ENCODE measurements around the gene EPB41L1.
A peak's percentile ranks its signal among the peaks of the same experiment; 100 is the strongest.

EPB41L1 gene

DNA sequence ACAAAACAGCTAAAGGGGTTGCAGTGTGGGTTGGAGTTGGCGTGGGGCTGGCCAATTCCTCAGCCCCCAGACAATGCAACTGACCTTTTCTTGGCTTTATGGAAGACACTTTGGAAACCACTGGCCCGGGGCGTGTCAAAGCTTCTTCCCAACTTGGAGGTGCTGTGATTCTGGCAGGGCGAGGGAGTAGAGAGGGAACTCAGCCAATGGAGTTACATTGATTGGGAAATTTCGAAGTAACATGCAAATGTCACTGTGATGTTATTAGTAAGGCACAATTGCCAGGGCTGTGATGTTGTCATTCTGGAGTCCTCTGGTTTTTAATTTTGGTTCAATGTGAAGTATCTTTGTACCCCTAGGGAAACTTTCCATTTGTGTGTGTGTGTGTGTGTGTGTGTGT lies 41.5 kb upstream of the EPB41L1 start:
- no peaks in the 10 kb centered on the region for H3K9me3 ChIP-seq (ENCODE audit: insufficient read depth, low read length)
- no peaks in the 10 kb centered on the region for H3K79me2 ChIP-seq (ENCODE audit: low read length)
- no peaks in the 10 kb centered on the region for H3K27me3 ChIP-seq (ENCODE audit: low read depth, low read length)
- no peak overlapping the region for H3K4me2 ChIP-seq (ENCODE audit: low read length)
- TF ChIP-seq, protein P1, sequence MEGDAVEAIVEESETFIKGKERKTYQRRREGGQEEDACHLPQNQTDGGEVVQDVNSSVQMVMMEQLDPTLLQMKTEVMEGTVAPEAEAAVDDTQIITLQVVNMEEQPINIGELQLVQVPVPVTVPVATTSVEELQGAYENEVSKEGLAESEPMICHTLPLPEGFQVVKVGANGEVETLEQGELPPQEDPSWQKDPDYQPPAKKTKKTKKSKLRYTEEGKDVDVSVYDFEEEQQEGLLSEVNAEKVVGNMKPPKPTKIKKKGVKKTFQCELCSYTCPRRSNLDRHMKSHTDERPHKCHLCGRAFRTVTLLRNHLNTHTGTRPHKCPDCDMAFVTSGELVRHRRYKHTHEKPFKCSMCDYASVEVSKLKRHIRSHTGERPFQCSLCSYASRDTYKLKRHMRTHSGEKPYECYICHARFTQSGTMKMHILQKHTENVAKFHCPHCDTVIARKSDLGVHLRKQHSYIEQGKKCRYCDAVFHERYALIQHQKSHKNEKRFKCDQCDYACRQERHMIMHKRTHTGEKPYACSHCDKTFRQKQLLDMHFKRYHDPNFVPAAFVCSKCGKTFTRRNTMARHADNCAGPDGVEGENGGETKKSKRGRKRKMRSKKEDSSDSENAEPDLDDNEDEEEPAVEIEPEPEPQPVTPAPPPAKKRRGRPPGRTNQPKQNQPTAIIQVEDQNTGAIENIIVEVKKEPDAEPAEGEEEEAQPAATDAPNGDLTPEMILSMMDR (IDR thresholded peaks at IDR 0.05; ENCODE audit: low read depth, low read length), result no peak
- no peak for TF ChIP-seq EZH2phosphoT487 (IDR thresholded peaks at IDR 0.05; ENCODE audit: low read depth)
- no peaks in the 10 kb centered on the region for H3K36me3 ChIP-seq (replicated peaks; ENCODE audit: low read depth, low read length)
- H4K20me1 ChIP-seq (ENCODE audit: insufficient read depth, low read length), result no peaks in the 10 kb centered on the region
- H3K9ac ChIP-seq (ENCODE audit: low read length), result no peak overlapping the region
- no peak overlapping the region for H3K27ac ChIP-seq (ENCODE audit: low read length)
- H3K4me3 ChIP-seq (ENCODE audit: low read length), result no peak overlapping the region
- H2AFZ ChIP-seq (ENCODE audit: low read depth, low read length), result no peak overlapping the region
- H3K4me1 ChIP-seq (ENCODE audit: low read length), result peaks cover 40% of the 10 kb centered on the region

- peak overlapping the region; percentile 36 for H3K4me3 ChIP-seq (ENCODE audit: low read length)
- peak overlapping the region; percentile 43 for H3K9ac ChIP-seq (ENCODE audit: low read length)
- no peaks in the 10 kb centered on the region for H4K20me1 ChIP-seq (ENCODE audit: insufficient read depth, low read length)
- no peaks in the 10 kb centered on the region for H3K27me3 ChIP-seq (ENCODE audit: low read depth, low read length)
- TF ChIP-seq EZH2phosphoT487 (IDR thresholded peaks at IDR 0.05; ENCODE audit: low read depth), result no peak
- TF ChIP-seq, protein P1 (IDR thresholded peaks at IDR 0.05; ENCODE audit: low read depth, low read length), result no peak
- no peaks in the 10 kb centered on the region for H3K9me3 ChIP-seq (ENCODE audit: insufficient read depth, low read length)
- H3K27ac ChIP-seq (ENCODE audit: low read length), result peak overlapping the region; percentile 75
- H3K79me2 ChIP-seq (ENCODE audit: low read length), result no peaks in the 10 kb centered on the region
- peak overlapping the region; percentile 27 for H2AFZ ChIP-seq (ENCODE audit: low read depth, low read length)
- H3K4me1 ChIP-seq (ENCODE audit: low read length), result peaks cover 40% of the 10 kb centered on the region
- no peaks in the 10 kb centered on the region for H3K36me3 ChIP-seq (replicated peaks; ENCODE audit: low read depth, low read length)
- peak overlapping the region; percentile 70 for H3K4me2 ChIP-seq (ENCODE audit: low read length)
These were observed 40.8 kb upstream of the EPB41L1 start for GRCh38 chr20:36113566-36114250.

DNA sequence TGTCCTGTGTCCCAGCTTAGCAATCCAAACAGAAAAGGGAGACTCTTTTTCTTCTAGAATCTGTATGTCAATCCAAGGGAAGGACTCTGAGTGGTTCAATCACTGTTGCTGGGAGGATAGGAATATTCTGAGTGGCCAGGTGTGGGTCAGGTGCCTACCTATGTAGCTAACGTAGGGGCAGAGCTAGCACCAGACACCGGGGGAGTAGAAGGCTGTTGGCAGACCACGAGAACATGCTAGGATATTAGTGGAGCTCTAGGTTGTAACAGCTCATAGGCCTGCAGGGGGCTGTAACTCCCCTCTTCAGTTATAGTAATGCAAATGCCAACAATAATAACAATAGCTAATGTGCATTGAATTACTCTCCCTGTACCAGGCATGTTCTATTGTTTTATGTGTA lies 39.8 kb upstream of the EPB41L1 start:
- no peaks in the 10 kb centered on the region for H3K9me3 ChIP-seq (ENCODE audit: insufficient read depth, low read length)
- H3K27ac ChIP-seq (ENCODE audit: low read length), result peak overlapping the region; percentile 75
- peak overlapping the region; percentile 70 for H3K4me2 ChIP-seq (ENCODE audit: low read length)
- H3K79me2 ChIP-seq (ENCODE audit: low read length), result no peaks in the 10 kb centered on the region
- H3K4me3 ChIP-seq (ENCODE audit: low read length), result no peak overlapping the region
- no peaks in the 10 kb centered on the region for H4K20me1 ChIP-seq (ENCODE audit: insufficient read depth, low read length)
- peak overlapping the region; percentile 43; the same call in 1 of the 2 replicates for H3K9ac ChIP-seq (ENCODE audit: low read length)
- TF ChIP-seq, protein P1 (IDR thresholded peaks at IDR 0.05; ENCODE audit: low read depth, low read length), result no peak
- TF ChIP-seq EZH2phosphoT487 (IDR thresholded peaks at IDR 0.05; ENCODE audit: low read depth), result no peak
- no peak overlapping the region for H2AFZ ChIP-seq (ENCODE audit: low read depth, low read length)
- no peaks in the 10 kb centered on the region for H3K27me3 ChIP-seq (ENCODE audit: low read depth, low read length)
- H3K4me1 ChIP-seq (ENCODE audit: low read length), result peaks cover 40% of the 10 kb centered on the region
- H3K36me3 ChIP-seq (replicated peaks; ENCODE audit: low read depth, low read length), result no peaks in the 10 kb centered on the region

DNA sequence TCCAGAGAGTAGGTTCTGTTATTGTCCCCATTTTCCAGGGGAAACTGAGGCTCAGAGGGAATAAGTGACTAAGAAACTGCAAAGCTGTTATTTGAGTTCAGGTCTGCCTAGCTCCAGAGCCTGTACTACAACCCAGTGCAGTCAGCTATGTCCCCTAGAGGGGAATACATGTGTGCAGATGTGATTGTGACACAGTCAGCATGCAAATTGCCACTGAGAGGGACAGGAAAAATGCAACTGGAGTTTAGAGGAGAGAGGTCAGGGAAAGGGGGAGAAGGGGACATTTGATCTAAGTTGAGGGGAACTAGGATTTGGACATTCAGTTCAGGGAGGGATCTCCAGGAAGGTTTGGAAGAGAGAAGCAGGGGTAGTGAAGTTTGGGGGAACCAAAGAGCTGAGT lies 38.6 kb upstream of the EPB41L1 start:
- H3K27ac ChIP-seq (ENCODE audit: low read length), result no peak overlapping the region
- H3K27me3 ChIP-seq (ENCODE audit: low read depth, low read length), result 0 out of 2 replicates have a peak, but pooled peaks cover 4% of the 10 kb centered on the region
- H3K4me1 ChIP-seq (ENCODE audit: low read length), result peaks cover 35% of the 10 kb centered on the region
- H3K9ac ChIP-seq (ENCODE audit: low read length), result no peak overlapping the region
- no peak overlapping the region for H3K4me2 ChIP-seq (ENCODE audit: low read length)
- TF ChIP-seq, protein P1 (IDR thresholded peaks at IDR 0.05; ENCODE audit: low read depth, low read length), result no peak
- TF ChIP-seq EZH2phosphoT487 (IDR thresholded peaks at IDR 0.05; ENCODE audit: low read depth), result no peak
- H3K36me3 ChIP-seq (replicated peaks; ENCODE audit: low read depth, low read length), result no peaks in the 10 kb centered on the region
- no peak overlapping the region for H2AFZ ChIP-seq (ENCODE audit: low read depth, low read length)
- H3K9me3 ChIP-seq (ENCODE audit: insufficient read depth, low read length), result no peaks in the 10 kb centered on the region
- no peaks in the 10 kb centered on the region for H4K20me1 ChIP-seq (ENCODE audit: insufficient read depth, low read length)
- H3K79me2 ChIP-seq (ENCODE audit: low read length), result no peaks in the 10 kb centered on the region
- no peak overlapping the region for H3K4me3 ChIP-seq (ENCODE audit: low read length)

Data from OCI-LY3 (cell line).